ENCODE measurements around the gene DROSHA. TPM values are rescaled to one million over a fixed set of nuclear protein-coding genes. Genes with fewer than 3 reads are reported as not detected.
"Not testable (repeated sequence)": the region's sequence is repeated elsewhere in the genome, so short reads cannot be mapped to it uniquely, and the experiment has no call there.

DROSHA gene
- total RNA-seq, 2 experiments from 2014 or later: 66.7 to 87.4 TPM

DNA sequence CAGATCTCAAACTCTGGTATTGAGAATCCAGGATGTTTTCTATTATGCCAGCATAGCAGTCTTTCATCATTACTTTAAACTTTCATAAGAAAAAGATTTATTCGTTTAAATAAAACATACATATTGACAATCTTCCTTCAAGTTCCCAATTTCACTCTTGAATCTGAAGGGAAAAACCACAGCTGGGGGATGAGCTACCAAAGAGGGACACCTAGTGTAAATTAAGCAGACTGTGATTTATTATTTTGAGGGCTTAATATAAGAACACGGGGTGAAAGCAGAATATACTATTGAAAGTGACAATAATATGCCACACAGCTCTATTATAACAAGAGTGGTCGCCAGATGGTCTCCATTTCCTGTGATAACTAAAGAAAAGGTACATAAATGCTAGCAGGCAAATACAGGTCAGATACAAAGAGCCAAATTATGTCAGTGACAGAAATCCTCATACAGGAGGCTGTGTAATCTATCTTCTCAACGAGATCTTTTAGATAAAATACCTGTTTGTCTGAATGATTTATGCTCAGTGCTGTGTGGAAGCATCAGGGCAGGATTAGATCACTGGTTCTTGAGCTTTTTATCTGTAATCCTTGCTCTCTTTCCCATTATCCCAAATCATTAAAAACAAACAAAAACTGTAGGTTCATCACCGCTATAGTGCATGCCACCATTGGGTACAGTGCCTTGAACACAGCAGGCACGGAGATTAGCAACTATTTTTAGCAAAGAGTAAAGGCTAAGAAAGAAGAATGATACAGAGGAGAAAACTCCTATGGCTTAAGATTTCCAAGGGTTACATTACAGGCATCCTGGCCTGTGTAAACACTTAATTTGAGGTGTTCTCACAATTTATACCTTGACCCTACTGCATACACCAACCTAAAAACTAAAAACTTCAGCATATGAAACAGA lies 116.6 kb downstream of the DROSHA start:
- H3K4me1 Mint-ChIP-seq: no peaks in the 10 kb centered on the region
- no peaks in the 10 kb centered on the region for H3K9me3 Mint-ChIP-seq
- POLR2A ChIA-PET: no interaction called here
- no peak for ATAC-seq (ENCODE audit: low read depth)
- no peak overlapping the region for H3K4me3 Mint-ChIP-seq
- no peaks in the 10 kb centered on the region for H3K27me3 Mint-ChIP-seq
- no peak for DNase-seq
- no peak overlapping the region for H3K27ac Mint-ChIP-seq
- H3K36me3 Mint-ChIP-seq: peaks cover 16% of the 10 kb centered on the region

DNA sequence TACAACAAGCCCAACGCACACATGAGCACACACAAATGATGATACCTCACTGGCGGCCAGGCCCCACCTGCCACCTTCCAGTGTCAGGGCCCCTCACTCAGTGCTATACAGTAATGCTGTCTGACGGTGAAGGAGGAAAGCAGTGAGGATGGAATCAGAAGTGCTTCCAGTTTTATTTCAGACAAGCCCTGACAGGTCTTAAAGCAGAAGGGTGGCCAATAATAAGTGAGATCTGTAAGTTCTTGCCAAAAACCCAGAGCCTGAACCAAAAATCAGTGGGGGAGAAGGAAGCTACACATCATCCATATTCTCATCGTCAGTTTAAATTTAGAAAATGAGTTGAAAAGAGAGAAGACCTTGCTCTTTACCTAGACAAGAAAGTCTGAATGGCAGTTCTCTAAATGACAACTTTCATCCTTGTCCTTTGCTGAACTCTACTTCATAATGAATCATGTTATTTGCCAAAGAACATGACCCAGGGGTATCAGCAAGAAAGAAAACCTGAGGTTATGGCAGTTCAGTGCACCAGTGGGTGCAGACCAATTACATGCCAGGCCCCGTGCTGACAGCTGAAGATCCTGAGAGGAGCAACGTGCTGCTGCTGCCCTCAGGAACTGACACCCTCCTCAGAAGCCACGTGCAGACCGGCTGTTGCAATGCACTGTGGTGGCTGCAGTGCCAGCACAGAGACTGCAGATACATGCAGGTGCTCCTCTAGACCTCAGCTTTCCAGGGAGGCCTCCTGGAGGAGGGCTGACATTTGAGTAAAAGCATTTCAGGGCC lies 118.7 kb downstream of the DROSHA start:
- DNase-seq (no peak), ATAC-seq (ENCODE audit: low read depth) (no peak)
- no peaks in the 10 kb centered on the region for H3K9me3 Mint-ChIP-seq
- no peaks in the 10 kb centered on the region for H3K27me3 Mint-ChIP-seq
- no peak overlapping the region for H3K27ac Mint-ChIP-seq
- POLR2A ChIA-PET: no interaction called here
- no peak overlapping the region for H3K4me3 Mint-ChIP-seq
- H3K36me3 Mint-ChIP-seq: peaks cover 22% of the 10 kb centered on the region
- no peaks in the 10 kb centered on the region for H3K4me1 Mint-ChIP-seq

DNA sequence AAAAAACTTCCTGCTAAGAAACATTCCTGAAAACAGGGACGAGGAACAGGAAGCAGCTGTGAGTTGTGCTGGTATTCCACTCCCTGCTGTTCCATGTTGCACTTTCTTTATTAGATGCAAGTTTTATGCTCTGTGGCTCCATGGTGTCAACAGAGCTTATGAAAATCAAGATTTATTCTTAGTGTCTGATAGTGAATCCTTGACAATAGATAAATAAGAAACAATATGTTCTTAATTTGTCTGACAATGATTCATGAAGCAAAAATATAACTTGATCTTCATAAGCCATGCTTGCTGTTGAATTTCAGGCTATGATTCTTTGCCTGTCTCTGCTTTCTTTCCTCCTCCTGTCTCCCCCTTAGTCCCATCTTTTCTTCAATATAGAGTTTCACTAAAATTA lies 119.6 kb downstream of the DROSHA start:
- no peak for ATAC-seq (ENCODE audit: low read depth)
- no peaks in the 10 kb centered on the region for H3K4me1 Mint-ChIP-seq
- H3K36me3 Mint-ChIP-seq: peaks cover 26% of the 10 kb centered on the region

DNA sequence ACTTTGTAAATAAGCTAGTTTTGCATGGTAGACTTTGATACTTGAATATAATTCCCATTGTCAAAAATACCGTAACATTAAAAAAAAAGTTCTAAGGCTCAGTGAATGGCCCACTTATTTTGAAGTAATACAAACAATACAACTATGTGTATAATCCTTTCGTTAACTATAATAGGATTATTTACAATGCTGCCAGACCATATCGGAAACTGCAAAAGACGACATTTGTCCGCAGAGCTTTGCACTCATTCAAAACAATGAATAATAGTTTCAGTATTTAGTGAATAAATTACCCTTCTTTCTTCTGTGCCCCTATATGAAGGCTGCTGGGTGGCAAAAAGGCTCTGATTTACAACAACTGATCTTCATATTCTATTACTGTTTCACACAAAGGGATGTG lies 121.8 kb downstream of the DROSHA start:
- DNase-seq: no peak
- Mint-ChIP-seq H3K4me1 (no peaks in the 10 kb centered on the region), H3K9me3 (no peaks in the 10 kb centered on the region), H3K36me3 (peaks cover 26% of the 10 kb centered on the region), H3K27ac (no peak overlapping the region), H3K27me3 (no peaks in the 10 kb centered on the region), H3K4me3 (no peak overlapping the region)
- no peak for ATAC-seq (ENCODE audit: low read depth)
- POLR2A ChIA-PET: no interaction called here

More for the DNA sequence above, 119.6 kb downstream of the DROSHA start:
- Mint-ChIP-seq H3K9me3 (no peaks in the 10 kb centered on the region), H3K27me3 (no peaks in the 10 kb centered on the region), H3K4me3 (no peak overlapping the region), H3K27ac (no peak overlapping the region)
- POLR2A ChIA-PET: no interaction called here
- no peak for DNase-seq

DNA sequence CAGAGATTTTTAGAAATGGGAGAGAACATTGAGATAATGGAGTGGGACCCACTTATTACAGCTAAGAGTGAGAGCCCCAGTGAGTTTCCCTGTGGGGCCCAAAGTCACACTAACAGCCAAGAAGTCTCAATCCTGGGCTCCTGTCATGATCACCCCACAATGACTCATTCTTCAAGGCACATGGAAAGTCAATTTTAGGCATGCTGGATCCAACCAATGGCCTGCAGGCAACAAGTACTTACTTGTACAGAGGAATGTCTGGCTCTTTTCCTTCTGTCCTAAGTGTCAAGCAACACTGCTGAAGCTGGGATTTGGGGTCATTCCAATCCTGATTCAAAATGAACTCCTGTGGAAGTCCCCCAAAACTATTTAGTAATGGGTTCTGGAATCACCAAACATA lies 123.1 kb downstream of the DROSHA start:
- no peaks in the 10 kb centered on the region for H3K4me1 Mint-ChIP-seq
- DNase-seq: no peak
- no peak overlapping the region for H3K27ac Mint-ChIP-seq
- POLR2A ChIA-PET: no interaction called here
- no peaks in the 10 kb centered on the region for H3K27me3 Mint-ChIP-seq
- H3K36me3 Mint-ChIP-seq: peaks cover 29% of the 10 kb centered on the region
- ATAC-seq (ENCODE audit: low read depth): no peak
- H3K4me3 Mint-ChIP-seq: no peak overlapping the region
- no peaks in the 10 kb centered on the region for H3K9me3 Mint-ChIP-seq

DNA sequence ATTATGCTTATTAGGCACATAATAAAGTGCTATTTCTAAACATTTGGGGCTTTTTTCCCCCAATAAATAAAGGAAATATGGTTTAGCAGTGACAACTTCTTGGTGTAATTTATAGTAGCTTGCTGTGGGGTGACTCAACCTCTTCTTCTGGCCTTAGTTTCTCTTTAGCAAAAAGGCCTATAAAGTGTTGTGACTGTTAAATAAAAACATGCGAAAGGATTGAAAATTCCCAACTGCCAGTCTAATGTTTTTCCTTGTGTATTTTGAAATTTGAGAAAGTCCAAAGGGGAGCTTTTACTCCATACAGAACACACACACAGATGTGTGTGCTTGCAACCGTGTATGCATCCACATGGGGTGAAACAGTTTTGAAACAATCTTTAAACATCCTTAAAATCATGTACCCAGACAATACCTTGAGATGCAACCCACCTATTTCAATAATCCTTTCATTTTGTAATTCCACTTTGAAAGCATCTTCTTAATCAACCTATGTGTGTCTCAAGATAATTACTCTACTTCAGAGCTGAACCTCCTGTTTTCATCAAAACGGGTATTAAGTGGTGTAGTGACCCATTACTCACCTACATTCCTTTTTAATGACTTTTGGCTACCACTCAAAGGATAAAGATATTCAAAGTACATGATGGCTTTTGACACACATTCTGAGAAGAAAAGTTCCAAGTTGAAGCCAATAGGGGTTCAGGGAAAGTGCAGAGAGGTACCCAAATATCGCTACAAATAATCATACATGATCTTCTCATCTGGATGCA lies 123.8 kb downstream of the DROSHA start:
- no peaks in the 10 kb centered on the region for H3K27me3 Mint-ChIP-seq
- H3K27ac Mint-ChIP-seq: no peak overlapping the region
- ATAC-seq (ENCODE audit: low read depth) (no peak), DNase-seq (no peak)
- no peak overlapping the region for H3K4me3 Mint-ChIP-seq
- H3K4me1 Mint-ChIP-seq: no peaks in the 10 kb centered on the region
- peaks cover 28% of the 10 kb centered on the region for H3K36me3 Mint-ChIP-seq
- no peaks in the 10 kb centered on the region for H3K9me3 Mint-ChIP-seq
- POLR2A ChIA-PET: no interaction called here

DNA sequence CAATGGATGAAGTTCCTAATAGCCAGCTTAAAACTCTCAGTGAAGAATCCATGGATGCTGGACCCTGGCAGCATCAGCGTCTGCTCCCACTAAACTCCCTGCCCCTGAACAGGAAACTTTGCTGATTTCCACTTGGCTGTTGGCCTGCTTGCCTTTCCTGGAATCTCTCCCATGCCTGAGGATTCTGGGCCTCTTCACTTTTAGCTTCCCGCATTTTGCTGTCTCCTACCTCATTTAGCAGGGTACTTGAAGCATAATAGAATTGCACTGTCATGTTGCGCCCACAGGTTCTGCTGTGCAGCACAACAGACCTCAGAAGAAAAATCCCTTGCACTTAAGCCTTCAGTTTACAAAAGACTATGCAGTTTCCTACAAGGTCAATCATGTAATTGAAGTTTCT lies 127.6 kb downstream of the DROSHA start:
- POLR2A ChIA-PET: no interaction called here
- peaks cover 24% of the 10 kb centered on the region for H3K36me3 Mint-ChIP-seq

DNA sequence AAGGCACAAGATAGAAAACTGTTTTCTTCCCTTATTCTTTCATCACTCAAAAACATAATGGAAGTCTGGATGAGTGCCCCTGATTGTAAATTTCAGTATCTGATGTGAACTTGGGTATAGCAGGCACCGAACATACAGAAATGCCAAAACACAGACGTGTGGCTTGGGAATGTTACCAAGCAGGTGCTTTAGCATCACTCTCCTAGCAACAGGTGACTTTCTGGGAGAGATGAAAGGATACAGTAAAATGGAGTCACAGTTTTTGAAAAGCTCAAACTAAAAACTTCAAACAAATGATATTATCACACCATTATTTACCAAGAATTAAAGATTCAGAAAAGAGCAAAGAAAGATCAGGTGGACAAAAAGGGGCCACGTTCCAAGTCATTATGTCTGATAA lies 130.2 kb downstream of the DROSHA start:
- no peak for ATAC-seq (ENCODE audit: low read depth)
- no peak overlapping the region for H3K27ac Mint-ChIP-seq
- DNase-seq: no peak
- H3K9me3 Mint-ChIP-seq: no peaks in the 10 kb centered on the region
- POLR2A ChIA-PET: no interaction called here
- no peaks in the 10 kb centered on the region for H3K27me3 Mint-ChIP-seq
- peaks cover 17% of the 10 kb centered on the region for H3K36me3 Mint-ChIP-seq
- no peaks in the 10 kb centered on the region for H3K4me1 Mint-ChIP-seq
- no peak overlapping the region for H3K4me3 Mint-ChIP-seq

More for the DNA sequence above, 127.6 kb downstream of the DROSHA start:
- no peak for ATAC-seq (ENCODE audit: low read depth)
- Mint-ChIP-seq H3K4me1 (no peaks in the 10 kb centered on the region), H3K27ac (no peak overlapping the region), H3K4me3 (no peak overlapping the region), H3K27me3 (no peaks in the 10 kb centered on the region), H3K9me3 (no peaks in the 10 kb centered on the region)
- DNase-seq: no peak

DNA sequence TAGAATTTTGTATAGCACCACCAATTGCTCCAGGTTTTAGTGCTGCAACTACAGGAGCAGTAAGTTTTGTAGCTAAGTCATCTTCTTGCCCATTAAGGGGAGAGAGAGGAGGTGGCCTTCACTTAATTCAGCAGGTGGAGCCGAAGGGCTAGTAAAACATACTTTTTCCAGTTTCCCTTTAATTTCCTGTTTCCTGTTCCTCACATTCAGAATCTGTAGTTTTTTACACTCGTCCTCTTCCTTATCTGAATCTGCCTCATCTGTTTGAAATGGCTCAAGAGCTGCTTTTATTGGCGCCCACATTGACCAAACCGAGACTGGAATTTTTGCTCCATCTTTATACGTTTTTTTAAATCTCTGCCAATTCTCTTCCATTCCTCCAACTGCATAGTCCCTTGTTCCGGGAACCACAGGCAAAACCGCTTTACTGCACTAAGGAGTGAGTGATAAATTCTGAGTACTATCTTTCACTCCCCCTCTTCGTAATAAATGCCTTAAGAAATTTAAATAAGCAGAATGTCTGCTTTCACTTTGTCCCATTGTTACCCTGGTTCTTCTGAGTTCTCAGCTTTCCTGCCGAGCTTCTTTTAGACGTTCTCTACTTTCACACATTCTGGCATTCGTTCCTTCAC lies 133.9 kb downstream of the DROSHA start:
- POLR2A ChIA-PET: no interaction called here
- DNase-seq (no peak), ATAC-seq (ENCODE audit: low read depth) (no peak)
- Mint-ChIP-seq H3K27me3 (no peaks in the 10 kb centered on the region), H3K9me3 (no peaks in the 10 kb centered on the region), H3K27ac (no peak overlapping the region), H3K4me3 (no peak overlapping the region), H3K4me1 (no peaks in the 10 kb centered on the region), H3K36me3 (peaks cover 11% of the 10 kb centered on the region)

DNA sequence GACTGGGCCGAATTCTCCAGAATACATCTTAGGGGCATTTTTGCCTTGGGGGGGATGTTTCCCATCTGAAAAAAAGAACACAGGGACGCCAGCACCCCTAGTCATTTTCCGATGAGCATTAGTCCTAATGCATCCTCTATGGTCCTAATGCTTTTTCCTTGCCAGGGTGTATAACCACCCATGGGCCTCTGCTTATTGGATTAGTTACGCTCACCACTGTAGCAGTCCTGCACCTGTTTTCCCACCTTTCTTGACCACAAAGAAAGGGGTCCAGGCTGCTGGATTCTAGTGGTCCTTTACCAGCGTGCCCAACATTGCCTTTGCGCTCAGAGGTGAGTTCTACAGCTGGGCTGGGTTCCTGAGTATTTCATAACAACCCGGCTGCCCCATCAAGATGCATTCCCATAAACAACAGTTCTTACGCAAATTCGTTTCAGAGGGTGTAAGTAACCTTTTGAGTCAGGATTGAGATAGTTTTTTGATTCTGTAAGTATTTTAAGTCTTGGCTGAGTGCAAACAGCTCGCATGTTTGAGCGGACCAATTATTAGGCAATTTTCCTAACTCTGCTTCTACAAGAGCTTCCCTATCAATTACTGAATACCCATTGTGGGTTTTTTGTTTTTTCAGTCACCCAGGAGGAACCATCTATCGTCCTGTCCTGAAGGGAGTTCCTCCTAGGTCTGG lies 135.1 kb downstream of the DROSHA start:
- ATAC-seq (ENCODE audit: low read depth) (no peak), DNase-seq (no peak)
- no peaks in the 10 kb centered on the region for H3K4me1 Mint-ChIP-seq
- no peak overlapping the region for H3K4me3 Mint-ChIP-seq
- no peaks in the 10 kb centered on the region for H3K27me3 Mint-ChIP-seq
- no peak overlapping the region for H3K27ac Mint-ChIP-seq
- H3K36me3 Mint-ChIP-seq: peaks cover 11% of the 10 kb centered on the region
- POLR2A ChIA-PET: no interaction called here
- no peaks in the 10 kb centered on the region for H3K9me3 Mint-ChIP-seq

DNA sequence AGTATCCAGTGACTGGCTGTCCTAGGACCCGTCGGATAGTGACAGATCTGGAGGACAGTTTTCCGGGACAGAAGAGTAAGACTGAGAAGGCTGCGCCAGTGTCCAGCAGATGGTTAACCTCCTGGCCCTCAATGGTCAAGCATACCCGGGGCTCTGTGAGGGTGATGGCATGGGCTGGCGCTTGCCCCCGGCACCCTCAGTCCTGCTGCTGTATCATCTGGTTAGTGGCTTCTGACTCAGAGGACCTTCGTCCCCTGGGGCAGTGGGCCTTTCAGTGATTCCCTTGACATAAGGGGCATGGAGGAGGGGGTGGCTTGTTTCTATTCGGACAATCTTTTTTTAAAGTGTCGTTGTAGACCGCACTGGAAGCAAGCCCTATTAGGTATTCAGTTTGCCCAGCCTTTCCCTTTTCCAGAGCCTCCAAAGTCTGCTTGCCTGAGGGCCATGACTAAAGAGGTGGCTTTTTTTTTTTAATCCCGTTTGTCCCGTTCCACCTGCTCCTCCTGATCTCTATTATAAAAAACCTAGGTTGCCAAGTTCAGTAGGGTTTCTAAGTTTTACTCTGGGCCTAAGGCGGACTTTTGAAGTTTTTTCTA lies 136.3 kb downstream of the DROSHA start:
- H3K27me3 Mint-ChIP-seq; H3K9me3 Mint-ChIP-seq; H3K4me1 Mint-ChIP-seq; ATAC-seq (ENCODE audit: low read depth); H3K4me3 Mint-ChIP-seq; POLR2A ChIA-PET; H3K36me3 Mint-ChIP-seq; DNase-seq; H3K27ac Mint-ChIP-seq: not testable (repeated sequence)

DNA sequence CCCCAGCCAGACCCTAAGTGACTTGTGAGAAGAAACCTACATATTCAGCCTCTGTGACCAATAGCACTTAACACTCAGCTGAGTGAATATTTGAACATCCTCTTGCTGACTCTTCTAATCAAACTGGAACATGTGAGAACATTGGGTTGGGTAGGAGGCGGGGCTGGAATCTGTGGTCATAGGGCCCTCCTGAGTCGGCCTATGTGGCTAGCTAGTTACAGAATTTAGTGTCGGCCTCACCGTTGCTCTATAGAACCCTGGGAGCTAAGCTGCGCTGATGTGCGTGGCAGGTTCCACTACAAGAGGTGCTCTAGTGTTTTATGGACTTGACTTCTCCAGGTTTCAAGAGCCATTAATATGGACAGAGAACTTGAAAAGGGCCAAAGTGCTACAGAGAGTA lies 138.8 kb downstream of the DROSHA start:
- Mint-ChIP-seq H3K4me1 (no peaks in the 10 kb centered on the region), H3K27ac (no peak overlapping the region), H3K36me3 (no peaks in the 10 kb centered on the region), H3K27me3 (no peaks in the 10 kb centered on the region), H3K4me3 (no peak overlapping the region), H3K9me3 (peaks cover 2% of the 10 kb centered on the region)
- POLR2A ChIA-PET: no interaction called here
- ATAC-seq (ENCODE audit: low read depth): no peak
- DNase-seq: no peak
